NCI-H345 treated with DMSO at 0.1 percent for 48 hours (cell line): ENCODE results near the gene DDX54.
"Not testable (repeated sequence)": the region's sequence is repeated elsewhere in the genome, so short reads cannot be mapped to it uniquely, and the experiment has no call there.

Experiments
- DNase-seq: peaks from one replicate; lab custom pipeline; 2025; ENCODE audit not compliant: unreplicated experiment; lab: John Stamatoyannopoulos, UW

DDX54 gene

DNA sequence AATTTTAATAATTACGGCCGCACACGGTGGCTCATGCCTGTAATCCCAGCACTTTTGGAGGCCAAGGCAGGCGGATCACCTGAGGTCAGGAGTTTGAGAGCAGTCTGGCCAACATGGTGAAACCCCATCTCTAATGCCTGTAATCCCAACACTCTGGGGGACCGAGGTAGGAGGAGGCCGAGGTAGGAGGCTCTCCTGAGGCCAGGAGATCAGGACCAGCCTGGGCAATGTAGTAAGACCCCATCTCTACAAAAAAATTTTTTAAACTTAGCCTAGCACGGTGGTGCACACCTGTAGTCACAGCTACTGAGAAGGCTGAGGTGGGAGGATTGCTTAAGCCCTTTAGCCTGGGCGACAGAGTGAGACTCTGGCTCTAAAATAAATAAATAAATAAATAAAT is 41.3 kb downstream of the DDX54 start:
- DNase-seq, result no peak

DNA sequence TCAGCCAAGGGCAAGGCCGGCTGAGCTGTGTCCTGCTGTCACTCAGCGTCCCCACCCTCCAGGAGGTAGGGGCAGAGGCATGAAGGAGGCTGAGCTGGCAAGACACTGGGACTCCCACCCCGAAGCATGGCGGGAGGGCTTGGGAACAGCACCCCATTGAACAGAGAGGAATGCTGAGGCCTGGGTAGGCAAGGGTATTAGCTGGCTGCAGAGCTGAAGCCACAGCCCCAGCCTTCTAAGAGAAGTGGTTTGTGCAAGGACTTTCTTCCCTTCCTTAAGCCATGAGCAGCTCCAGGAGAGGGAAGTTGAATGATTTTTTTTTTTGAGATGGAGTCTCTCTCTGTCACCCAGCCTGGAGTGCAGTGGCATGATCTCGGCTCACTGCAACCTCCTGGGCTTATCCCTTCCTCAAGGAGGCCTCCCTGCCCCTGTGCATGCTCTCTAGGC is 42.4 kb downstream of the DDX54 start:
- no peak for DNase-seq

DNA sequence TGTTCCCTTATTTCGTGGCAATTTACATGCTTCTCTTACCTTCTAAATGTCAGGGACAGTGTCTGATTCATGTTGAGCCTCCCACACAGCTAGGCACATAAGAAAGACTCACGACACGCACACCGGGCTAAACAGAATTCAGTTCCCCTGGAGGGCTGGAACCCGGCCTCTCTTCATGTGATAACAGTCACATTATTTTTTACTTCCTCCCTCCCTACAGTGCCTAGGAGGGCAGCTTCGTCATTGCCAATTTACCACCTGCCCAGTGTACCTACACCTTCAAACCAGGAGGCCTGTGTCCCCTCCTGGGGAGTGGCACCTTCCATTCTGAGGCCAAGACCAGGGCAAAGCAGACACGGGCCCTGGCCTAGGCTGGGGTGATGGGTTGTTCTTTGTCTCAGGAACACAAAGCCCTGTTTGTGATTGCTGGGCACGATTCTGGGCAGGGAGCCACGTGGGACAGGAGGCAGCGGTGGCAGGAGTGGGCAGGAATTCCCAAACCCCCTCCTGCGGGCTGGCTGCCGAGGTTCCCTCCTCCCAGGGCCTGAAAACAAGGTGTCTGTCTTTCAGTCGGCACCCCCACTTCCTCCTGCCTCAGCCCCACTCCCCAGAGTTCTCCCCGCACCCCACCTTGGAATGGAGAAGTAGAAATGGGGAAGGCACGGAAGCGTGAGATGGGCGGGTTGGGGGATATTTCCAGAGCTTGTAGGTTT is 42.9 kb downstream of the DDX54 start:
- no peak for DNase-seq

GRCh38 chr12:113141716-113142115 is 43.6 kb downstream of the DDX54 start:
- DNase-seq, result not testable (repeated sequence)

DNA sequence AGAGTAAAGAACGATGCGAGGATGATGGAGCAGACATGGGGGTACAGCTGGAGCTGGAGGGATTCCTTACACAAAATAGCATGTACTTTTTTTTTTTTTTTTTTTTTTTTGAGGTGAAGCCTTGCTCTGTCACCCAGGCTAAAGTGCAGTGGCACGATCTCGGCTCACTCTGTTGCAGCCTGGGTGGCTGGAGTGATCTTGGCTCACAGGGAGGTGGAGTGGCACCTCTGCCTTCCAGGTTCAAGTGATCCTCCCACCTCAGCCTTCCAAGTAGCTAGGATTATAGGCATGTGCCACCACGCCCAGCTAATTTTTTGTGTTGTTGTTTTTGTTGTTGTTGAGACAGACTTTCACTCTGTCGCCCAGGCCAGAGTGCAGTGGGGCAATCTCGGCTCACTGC is 44.6 kb downstream of the DDX54 start:
- no peak for DNase-seq

DNA sequence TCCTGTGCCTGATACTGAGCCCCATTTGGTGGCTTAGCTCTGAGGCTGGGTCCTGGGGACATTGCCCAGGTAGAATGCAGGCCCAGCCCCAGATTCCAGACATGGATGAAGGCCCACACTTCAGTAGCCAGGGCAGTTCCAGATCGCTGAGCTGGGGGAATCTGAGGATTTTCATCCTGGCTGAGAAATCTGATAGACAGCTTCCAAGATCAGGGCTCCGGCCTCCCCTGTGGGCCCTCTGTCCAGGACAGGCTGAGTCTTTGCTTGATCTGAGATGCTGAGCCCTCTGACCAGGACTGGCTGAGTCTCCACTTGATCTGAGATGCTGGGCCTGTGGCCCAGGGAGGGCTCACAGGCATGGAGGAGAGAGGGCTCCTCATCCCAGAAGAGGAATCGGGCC is 46.5 kb downstream of the DDX54 start:
- DNase-seq, result no peak

DNA sequence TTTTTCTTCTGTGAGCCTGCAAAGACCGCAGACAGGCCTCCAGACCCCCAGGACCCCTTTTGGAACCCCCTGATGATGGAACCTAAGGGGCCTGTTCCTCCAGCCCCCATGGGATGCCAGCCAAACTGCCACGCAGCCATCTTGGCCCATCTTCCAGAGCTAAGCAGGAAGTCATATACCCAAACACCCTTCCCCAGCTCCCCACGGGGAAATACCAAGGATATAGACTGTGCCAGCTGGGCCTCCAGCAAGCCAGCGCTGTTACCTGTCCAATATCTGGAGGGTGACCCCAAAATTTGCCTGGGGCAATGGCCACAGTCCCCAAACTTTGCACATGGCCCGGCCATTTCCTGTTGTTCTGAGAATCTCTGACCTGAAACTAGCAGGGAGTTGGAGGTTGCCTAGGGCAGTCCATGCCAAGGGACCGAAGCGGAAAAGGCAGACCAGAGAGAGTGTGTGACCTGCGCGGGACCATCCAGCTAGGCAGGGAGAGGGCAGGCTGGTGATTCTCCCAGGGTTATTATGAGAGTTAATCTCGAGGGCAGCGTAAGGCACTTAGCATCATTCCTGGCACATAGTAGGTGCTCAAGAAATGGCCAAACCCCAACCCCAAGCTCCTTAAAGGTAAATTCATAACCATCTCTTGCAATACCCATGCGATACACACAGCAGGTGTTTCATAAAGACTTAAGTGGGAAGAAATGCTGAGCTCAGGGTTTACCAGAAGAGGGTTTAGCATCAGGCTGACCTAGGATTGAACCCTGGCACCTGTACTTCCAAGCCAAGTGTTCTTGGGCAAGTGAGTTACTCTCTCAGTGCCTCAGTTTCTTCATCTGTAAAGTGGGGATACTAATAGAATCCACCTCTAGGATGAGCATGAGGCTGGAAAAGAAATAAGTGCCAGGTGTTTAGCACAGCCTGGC is 47.2 kb downstream of the DDX54 start:
- no peak for DNase-seq

DNA sequence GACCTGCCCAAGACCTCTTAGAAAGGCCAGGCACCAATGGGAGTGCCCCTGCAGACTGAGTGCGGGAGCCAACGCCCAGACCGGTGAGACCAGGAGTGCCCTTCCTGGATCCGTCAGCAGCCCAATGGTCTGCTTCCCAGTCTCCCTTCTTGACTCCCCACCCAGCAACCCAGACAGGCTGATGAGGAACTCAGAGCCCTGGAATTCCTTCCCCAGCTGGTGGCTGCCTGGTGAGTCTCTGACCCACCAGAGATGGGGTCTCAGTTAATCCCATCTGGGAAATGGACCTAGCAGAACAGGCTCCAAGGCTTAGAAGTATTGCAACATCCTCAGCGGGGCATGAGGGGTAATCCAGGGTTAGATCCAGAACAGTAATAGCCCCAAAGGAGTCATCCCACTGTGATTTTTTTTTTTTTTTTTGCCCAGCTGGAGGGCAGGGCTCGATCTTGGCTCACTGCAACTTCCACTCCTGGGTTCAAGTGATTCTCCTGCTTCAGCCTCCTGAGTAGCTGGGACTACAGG is 48.2 kb downstream of the DDX54 start:
- DNase-seq, result no peak

DNA sequence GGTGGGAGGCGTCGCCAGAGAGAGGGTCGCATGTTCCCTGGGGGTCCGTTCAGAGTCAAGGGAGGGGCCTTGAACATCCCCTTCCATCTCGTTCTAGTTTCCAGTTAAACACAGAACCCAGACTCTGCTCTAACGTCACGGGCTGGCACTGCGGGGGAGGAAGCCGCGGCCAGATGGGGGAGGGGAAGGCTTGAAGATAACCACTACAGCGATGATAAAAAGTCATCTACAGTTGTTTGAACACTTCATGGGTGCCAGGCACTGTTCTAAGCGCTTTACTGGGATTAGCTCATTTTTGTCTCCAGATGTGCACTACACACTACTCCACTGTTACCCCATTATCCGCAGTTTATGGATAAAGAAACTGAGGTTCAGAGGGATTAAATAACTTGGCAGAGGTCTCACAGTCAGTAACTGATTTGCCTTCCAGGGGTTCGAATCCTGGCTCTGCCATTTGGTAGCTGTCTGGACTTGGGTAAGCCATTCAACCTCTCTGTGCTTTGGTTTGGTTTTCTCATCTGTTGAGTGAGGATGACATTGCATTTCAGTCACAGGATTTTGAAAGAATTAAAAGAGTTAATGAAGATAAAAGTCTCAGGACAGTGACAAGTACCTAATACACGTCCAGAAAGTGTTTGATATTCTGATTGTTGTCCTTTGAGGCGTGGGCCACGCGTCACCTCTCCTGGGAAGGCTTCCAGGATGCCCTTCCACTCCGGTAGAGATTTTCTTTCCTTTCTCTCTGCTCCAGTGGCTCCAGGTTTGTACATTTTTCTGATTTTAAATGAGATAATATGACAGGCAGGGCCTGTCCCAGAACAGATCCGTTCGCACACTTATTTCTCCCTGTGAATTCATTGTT is 48.9 kb downstream of the DDX54 start:
- peak; percentile 26 for DNase-seq

- peak; percentile 82 for DNase-seq
Observed at GRCh38 chr12:113135178-113136127, 49.8 kb downstream of the DDX54 start, which contains the start of gene RASAL1. Gene RASAL1, minus strand, starts transcription at chr12:113135761. Its CDS starts 299 bp downstream, at chr12:113135462.

GRCh38 chr12:113134521-113134951 is 50.7 kb downstream of the DDX54 start:
- peak; percentile 11 for DNase-seq

GRCh38 chr12:113134071-113134470 is 51.2 kb downstream of the DDX54 start:
- DNase-seq, result no peak

DNA sequence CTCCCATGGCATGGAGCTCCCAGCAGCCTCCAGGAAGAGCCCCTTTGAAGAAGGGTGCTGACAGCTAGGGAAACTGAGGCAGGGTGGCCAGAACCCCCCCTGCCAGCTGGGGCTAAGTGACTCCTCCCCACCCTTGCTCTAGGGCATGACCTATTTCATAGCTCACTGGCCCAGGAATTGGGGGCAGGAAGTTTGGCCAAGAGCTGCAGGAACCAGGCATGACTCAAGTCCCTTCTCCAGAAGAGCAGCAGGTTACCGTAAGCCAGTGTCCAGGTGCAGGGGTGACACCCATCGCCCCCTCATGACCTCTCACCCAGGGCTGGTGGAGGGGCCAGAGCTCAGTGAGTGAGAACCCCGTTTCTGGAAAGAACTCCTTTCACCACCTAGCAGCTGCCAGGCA is 51.6 kb downstream of the DDX54 start:
- no peak for DNase-seq

- DNase-seq, result no peak
Observed at GRCh38 chr12:113133036-113133435, 52.2 kb downstream of the DDX54 start.

- no peak for DNase-seq
Observed at GRCh38 chr12:113131556-113131955, 53.7 kb downstream of the DDX54 start.

- DNase-seq, result no peak
Observed at GRCh38 chr12:113130457-113131135, 54.7 kb downstream of the DDX54 start.

DNA sequence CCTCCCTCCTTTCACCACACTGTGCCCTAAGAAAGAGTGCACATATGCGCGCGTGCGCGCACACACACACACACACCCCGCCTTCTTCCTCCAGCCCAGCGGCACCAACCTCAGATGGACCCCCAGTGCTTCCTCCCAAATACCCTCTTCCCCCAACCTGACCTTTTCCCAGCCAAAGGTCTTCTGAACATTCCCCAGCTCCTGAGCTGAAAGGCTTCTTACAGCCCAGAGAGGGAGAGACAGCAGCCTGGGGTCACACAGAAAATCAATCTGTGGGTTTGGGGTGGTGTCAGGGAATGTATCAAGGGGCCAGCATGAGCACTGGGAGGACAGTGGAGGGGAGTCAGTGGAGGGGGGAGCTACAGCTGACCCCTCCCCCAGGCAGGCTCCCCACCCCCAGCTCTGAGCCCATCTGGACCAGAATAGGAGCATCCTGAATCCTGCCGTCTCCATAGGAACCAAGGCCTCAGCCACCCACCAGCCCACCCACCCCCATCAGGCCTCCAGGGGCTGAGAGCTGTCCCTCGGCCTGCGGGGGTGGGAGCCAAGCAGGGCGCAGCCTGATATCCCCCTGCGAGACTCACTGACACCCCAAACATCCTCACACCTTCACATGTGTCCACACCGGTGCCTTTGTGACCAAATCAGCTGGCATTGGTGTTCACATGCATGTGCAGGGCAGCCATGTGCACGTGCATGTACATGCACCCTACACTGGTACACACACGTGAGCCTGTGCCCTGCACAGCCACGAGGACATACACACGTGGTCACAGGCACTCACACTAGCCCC is 55.4 kb downstream of the DDX54 start:
- no peak for DNase-seq
